NT2/D1 (cell line): ENCODE measurements around the gene USH2A.

ENCODE experiments used
- SUZ12 ChIP-seq: IDR thresholded peaks from 2 replicates; pipeline ENCODE4 v1.6.1; 2011; ENCODE audit not compliant: insufficient read length, insufficient read depth; ENCODE audit errors: extremely low read depth
- YY1 ChIP-seq: IDR thresholded peaks from 2 replicates; pipeline ENCODE4 v1.6.1; 2011; ENCODE audit not compliant: insufficient read length, insufficient read depth
- ZNF274 ChIP-seq: IDR thresholded peaks from 2 replicates; pipeline ENCODE4 v1.6.1; 2011; ENCODE audit warnings: mild to moderate bottlenecking, low read depth, low read length

- TF ChIP-seq ZNF274, result no peak
- TF ChIP-seq YY1, result no peak
- no peak for TF ChIP-seq SUZ12
Observed at GRCh38 chr1:215710899-215711225, 712.4 kb downstream of the USH2A start.
